GM20431 (cell line): Measurements from ENCODE around the gene KAT14.
"Not testable (repeated sequence)": the region's sequence is repeated elsewhere in the genome, so short reads cannot be mapped to it uniquely, and the experiment has no call there.

Experiments
- in situ Hi-C: fragments of 300-500 bp; cut with MseI, MboI; formaldehyde crosslinking; loops from one replicate; pipeline ENCODE4 v1.15.0; 2020; ENCODE audit warnings: low sequenced_read_pairs; ENCODE audit not compliant: unreplicated experiment

Gene KAT14

GRCh38 chr20:18213002-18213401, 75.3 kb downstream of the KAT14 start:
- in situ Hi-C loops: no loop called here

GRCh38 chr20:18215566-18215965, 77.9 kb downstream of the KAT14 start:
- in situ Hi-C loops: no loop called here

- in situ Hi-C loops: no loop called here
Observed at GRCh38 chr20:18218280-18218679, 80.6 kb downstream of the KAT14 start.

- in situ Hi-C loops: no loop called here
Observed at GRCh38 chr20:18223409-18223808, 85.7 kb downstream of the KAT14 start.

DNA sequence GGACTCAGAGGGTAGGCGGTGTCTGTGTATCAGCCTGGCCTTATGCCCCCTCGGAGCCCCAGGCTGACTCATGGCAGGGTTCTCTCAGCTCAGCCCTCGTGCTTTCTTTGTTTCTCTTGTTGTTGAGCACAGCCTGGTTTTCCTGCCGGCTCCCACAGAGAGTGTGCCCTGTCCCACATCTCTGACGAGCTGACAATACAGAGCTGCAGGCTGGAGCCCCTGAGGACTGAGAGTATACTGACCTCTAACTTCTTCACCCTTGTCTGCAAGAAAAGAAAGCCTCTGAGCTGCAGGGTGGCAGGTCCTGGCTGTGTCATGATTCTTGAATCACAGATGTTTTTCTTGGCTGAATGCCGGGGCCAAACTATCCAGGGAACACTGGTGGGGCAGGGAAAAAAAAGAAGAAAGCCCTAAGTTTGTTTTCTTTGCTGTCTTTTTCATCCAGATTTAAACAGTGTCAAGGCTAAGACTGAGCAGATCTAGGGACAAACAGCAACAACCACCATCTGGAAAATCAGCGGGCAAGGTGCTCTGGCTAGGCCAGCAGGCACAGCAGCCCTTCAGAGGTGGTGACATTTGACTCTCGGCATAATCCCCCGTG, 87.4 kb downstream of the KAT14 start:
- in situ Hi-C loops: no loop called here

GRCh38 chr20:18225632-18226031, 88.0 kb downstream of the KAT14 start:
- in situ Hi-C loops: no loop called here

GRCh38 chr20:18226741-18227140, 89.1 kb downstream of the KAT14 start:
- in situ Hi-C loops: not testable (repeated sequence)

GRCh38 chr20:18233408-18233943, 95.8 kb downstream of the KAT14 start:
- in situ Hi-C loops: no loop called here
